H9 (cell line): Measurements from ENCODE around the gene ADRB1. TPM values are rescaled to one million over a fixed set of nuclear protein-coding genes. Genes with fewer than 3 reads are reported as not detected.

ENCODE experiments used
- DNase-seq: peaks from one replicate; pipeline ENCODE4 v3.0.0-alpha.2; 2017
- H2AFZ ChIP-seq: one replicate; pipeline ENCODE4 v1.6.1; 2013; ENCODE audit warnings: mild to moderate bottlenecking, low read length, control low read depth, moderate library complexity
- H2AK5ac ChIP-seq: 2 replicates; pipeline ENCODE4 v1.6.1; 2013; ENCODE audit warnings: low read length, control low read depth, mixed read lengths; ENCODE audit not compliant: insufficient read length
- H2BK120ac ChIP-seq: one replicate; pipeline ENCODE4 v1.6.1; 2013; ENCODE audit warnings: low read depth, mild to moderate bottlenecking, low read length, control low read depth, inconsistent platforms; ENCODE audit not compliant: poor library complexity, severe bottlenecking
- H2BK12ac ChIP-seq: 2 replicates; pipeline ENCODE4 v1.6.1; 2013; ENCODE audit warnings: low read length, control low read depth, mixed read lengths, low read depth; ENCODE audit not compliant: insufficient read length
- H2BK15ac ChIP-seq: 2 replicates; pipeline ENCODE4 v1.6.1; 2013; ENCODE audit warnings: low read depth, low read length, control low read depth
- H2BK20ac ChIP-seq: one replicate; pipeline ENCODE4 v1.6.1; 2013; ENCODE audit warnings: low read depth, mild to moderate bottlenecking, low read length, control low read depth, inconsistent platforms; ENCODE audit not compliant: poor library complexity, severe bottlenecking
- H2BK5ac ChIP-seq: 2 replicates; pipeline ENCODE4 v1.6.1; 2013; ENCODE audit warnings: low read length, control low read depth, mixed read lengths; ENCODE audit not compliant: insufficient read length
- H3K14ac ChIP-seq: 2 replicates; pipeline ENCODE4 v1.6.1; 2013; ENCODE audit warnings: low read length, control low read depth; ENCODE audit not compliant: insufficient read depth
- H3K18ac ChIP-seq: 2 replicates; pipeline ENCODE4 v1.6.1; 2013; ENCODE audit warnings: low read depth, mild to moderate bottlenecking, mixed read lengths, low read length, control low read depth; ENCODE audit not compliant: insufficient read length
- H3K23ac ChIP-seq: 2 replicates; pipeline ENCODE4 v1.6.1; 2013; ENCODE audit warnings: low read length, control low read depth, mixed read lengths, low read depth; ENCODE audit not compliant: insufficient read length
- H3K23me2 ChIP-seq: 2 replicates; pipeline ENCODE4 v1.6.1; 2013; ENCODE audit warnings: low read depth, mild to moderate bottlenecking, mixed read lengths, low read length, control low read depth; ENCODE audit not compliant: insufficient read length, poor library complexity, severe bottlenecking
- H3K27ac ChIP-seq: 2 replicates; pipeline ENCODE4 v1.5.1; 2013; ENCODE audit warnings: low read length, control low read depth, mixed read lengths, low read depth; ENCODE audit not compliant: insufficient read length
- H3K27me3 ChIP-seq: 2 replicates; pipeline ENCODE4 v1.6.1; 2013; ENCODE audit warnings: low read length, control low read depth, inconsistent platforms; ENCODE audit not compliant: insufficient read depth
- H3K4ac ChIP-seq: 2 replicates; pipeline ENCODE4 v1.6.1; 2013; ENCODE audit warnings: low read depth, mild to moderate bottlenecking, control low read depth, inconsistent platforms, low read length, moderate library complexity
- H3K4me1 ChIP-seq: 2 replicates; pipeline ENCODE4 v1.6.1; 2013; ENCODE audit warnings: low read length, control low read depth, inconsistent platforms; ENCODE audit not compliant: insufficient read depth
- H3K4me2 ChIP-seq: 2 replicates; pipeline ENCODE4 v1.6.1; 2013; ENCODE audit warnings: low read length, control low read depth, mixed read lengths; ENCODE audit not compliant: insufficient read length, insufficient read depth
- H3K56ac ChIP-seq: 2 replicates; pipeline ENCODE4 v1.6.1; 2013; ENCODE audit warnings: low read depth, mild to moderate bottlenecking, mixed read lengths, low read length, control low read depth; ENCODE audit not compliant: insufficient read length
- H3K79me1 ChIP-seq: 2 replicates; pipeline ENCODE4 v1.6.1; 2013; ENCODE audit warnings: low read depth, mild to moderate bottlenecking, moderate library complexity, low read length, control low read depth, inconsistent platforms; ENCODE audit not compliant: insufficient read depth, poor library complexity, severe bottlenecking
- H3K79me2 ChIP-seq: 2 replicates; pipeline ENCODE4 v1.6.1; 2013; ENCODE audit warnings: low read length, control low read depth, inconsistent platforms; ENCODE audit not compliant: insufficient read depth
- H3K9ac ChIP-seq: 2 replicates; pipeline ENCODE4 v1.6.1; 2013; ENCODE audit warnings: low read length, control low read depth, mixed read lengths; ENCODE audit not compliant: insufficient read length; ENCODE audit errors: extremely low read depth
- H3K9me3 ChIP-seq: one replicate; pipeline ENCODE4 v1.6.1; 2013; ENCODE audit warnings: low read depth, low read length, inconsistent platforms; ENCODE audit not compliant: control insufficient read depth
- H3T11ph ChIP-seq: one replicate; pipeline ENCODE4 v1.6.1; 2013; ENCODE audit warnings: mild to moderate bottlenecking, low read length, control low read depth, inconsistent platforms
- H4K20me1 ChIP-seq: one replicate; pipeline ENCODE4 v1.6.1; 2013; ENCODE audit not compliant: control insufficient read depth, insufficient read length, insufficient read depth
- H4K5ac ChIP-seq: 2 replicates; pipeline ENCODE4 v1.6.1; 2013; ENCODE audit warnings: low read depth, mild to moderate bottlenecking, mixed read lengths, low read length, control low read depth; ENCODE audit not compliant: insufficient read length
- H4K8ac ChIP-seq: replicated peaks from 2 replicates; pipeline ENCODE4 v1.6.1; 2013; ENCODE audit warnings: low read length, control low read depth, mixed read lengths, low read depth; ENCODE audit not compliant: insufficient read length
- H4K91ac ChIP-seq: 2 replicates; pipeline ENCODE4 v1.6.1; 2013; ENCODE audit warnings: low read depth, mild to moderate bottlenecking, moderate library complexity, mixed read lengths, low read length, control low read depth; ENCODE audit not compliant: insufficient read length
- H3K27ac Mint-ChIP-seq, 3 experiments: 2 replicates in 2 of 3; 3 replicates in 1 of 3; pipeline ENCODE4 v1.8.0; 2020 to 2021; ENCODE audit warnings: mixed read lengths in 3 of 3, mild to moderate bottlenecking in 1 of 3, moderate library complexity in 1 of 3
- H3K27me3 Mint-ChIP-seq: 2 replicates; pipeline ENCODE4 v1.8.0; 2021; ENCODE audit warnings: low read depth, mild to moderate bottlenecking, moderate library complexity, mixed read lengths
- H3K36me3 Mint-ChIP-seq, 3 experiments: 2 replicates in 2 of 3; 3 replicates in 1 of 3; pipeline ENCODE4 v1.8.0; 2020 to 2021; ENCODE audit warnings: low read depth in 3 of 3, mixed read lengths in 3 of 3; ENCODE audit not compliant: insufficient read depth in 1 of 3
- H3K4me1 Mint-ChIP-seq, 2 experiments: 2 replicates each; pipeline ENCODE4 v1.8.0; 2020; ENCODE audit warnings: mixed read lengths in 2 of 2
- H3K4me3 Mint-ChIP-seq, 2 experiments: 2 replicates in 1 of 2; 3 replicates in 1 of 2; pipeline ENCODE4 v1.8.0; 2020 to 2021; ENCODE audit warnings: mild to moderate bottlenecking in 2 of 2, mixed read lengths in 2 of 2, moderate library complexity in 1 of 2
- H3K9me3 Mint-ChIP-seq, 2 experiments: 2 replicates in 1 of 2; 3 replicates in 1 of 2; pipeline ENCODE4 v1.8.0; 2020; ENCODE audit warnings: mild to moderate bottlenecking in 2 of 2, mixed read lengths in 2 of 2, moderate library complexity in 1 of 2
- WGBS: extraction: QIAGEN DNeasy Blood & Tissue Kit; methylation state at CpG from one replicate; pipeline ENCODE4 v1.1.7; 2013; ENCODE audit warnings: missing lambda C conversion rate, low lambda C conversion rate, mixed read lengths; ENCODE audit not compliant: insufficient read length; ENCODE audit errors: extremely low coverage; 5-methylcytosine and 5-hydroxymethylcytosine counted together
- total RNA-seq: library from RNA; stranded (reverse); gene quantifications from 2 replicates; pipeline ENCODE4 v1.2.1, GENCODE V29; 2021
- TF ChIP-seq, protein P1 (sequence below): fragments of 200-600 bp; sonication (generic); conservative IDR thresholded peaks from 3 replicates; pipeline ENCODE4 v1.8.0; 2021; ENCODE audit warnings: antibody characterized with exemption, mild to moderate bottlenecking

Gene ADRB1
- total RNA-seq, 1 experiment from 2014 or later: 0.13 TPM

GRCh38 chr10:114078346-114078745 lies 34.7 kb downstream of the ADRB1 start:
- Histone ChIP-seq H4K8ac (no peak overlapping the region), H3K4ac (no peak overlapping the region), H2AK5ac (no peak overlapping the region), H3K18ac (no peak overlapping the region), H2BK12ac (no peak overlapping the region), H3K27ac (no peak overlapping the region), H2BK20ac (no peak overlapping the region), H4K5ac (no peak overlapping the region), H3K79me1 (no peaks in the 10 kb centered on the region), H3K9me3 (no peaks in the 10 kb centered on the region), H2BK15ac (no peak overlapping the region), H3K56ac (no peak overlapping the region), H3T11ph (no peak overlapping the region), H3K27me3 (no peaks in the 10 kb centered on the region), H3K23ac (no peak overlapping the region), H4K91ac (no peak overlapping the region), H3K4me2 (no peak overlapping the region), H4K20me1 (no peaks in the 10 kb centered on the region), H3K79me2 (no peaks in the 10 kb centered on the region), H3K9ac (no peak overlapping the region), H2AFZ (no peak overlapping the region), H2BK120ac (no peak overlapping the region), H3K4me1 (no peaks in the 10 kb centered on the region), H3K14ac (no peak overlapping the region), H2BK5ac (no peak overlapping the region), H3K23me2 (no peaks in the 10 kb centered on the region)
- H3K9me3 Mint-ChIP-seq: no peaks in the 10 kb centered on the region; a peak in 2 of 5 replicates
- H3K4me3 Mint-ChIP-seq: no peak overlapping the region
- 0 out of 7 replicates have a peak overlapping the region, but pooled peaks of 1 of the 3 experiments have one; percentile 41 for H3K27ac Mint-ChIP-seq
- H3K27me3 Mint-ChIP-seq: peaks cover 9% of the 10 kb centered on the region
- H3K36me3 Mint-ChIP-seq: no peaks in the 10 kb centered on the region; a peak in 1 of 7 replicates
- peaks cover 0 to 6% of the 10 kb centered on the region in 2 experiments; a peak in 2 of 4 replicates for H3K4me1 Mint-ChIP-seq
- TF ChIP-seq, protein P1, sequence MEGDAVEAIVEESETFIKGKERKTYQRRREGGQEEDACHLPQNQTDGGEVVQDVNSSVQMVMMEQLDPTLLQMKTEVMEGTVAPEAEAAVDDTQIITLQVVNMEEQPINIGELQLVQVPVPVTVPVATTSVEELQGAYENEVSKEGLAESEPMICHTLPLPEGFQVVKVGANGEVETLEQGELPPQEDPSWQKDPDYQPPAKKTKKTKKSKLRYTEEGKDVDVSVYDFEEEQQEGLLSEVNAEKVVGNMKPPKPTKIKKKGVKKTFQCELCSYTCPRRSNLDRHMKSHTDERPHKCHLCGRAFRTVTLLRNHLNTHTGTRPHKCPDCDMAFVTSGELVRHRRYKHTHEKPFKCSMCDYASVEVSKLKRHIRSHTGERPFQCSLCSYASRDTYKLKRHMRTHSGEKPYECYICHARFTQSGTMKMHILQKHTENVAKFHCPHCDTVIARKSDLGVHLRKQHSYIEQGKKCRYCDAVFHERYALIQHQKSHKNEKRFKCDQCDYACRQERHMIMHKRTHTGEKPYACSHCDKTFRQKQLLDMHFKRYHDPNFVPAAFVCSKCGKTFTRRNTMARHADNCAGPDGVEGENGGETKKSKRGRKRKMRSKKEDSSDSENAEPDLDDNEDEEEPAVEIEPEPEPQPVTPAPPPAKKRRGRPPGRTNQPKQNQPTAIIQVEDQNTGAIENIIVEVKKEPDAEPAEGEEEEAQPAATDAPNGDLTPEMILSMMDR: no peak
- WGBS: no CpG with 5 or more reads among the region's 6 CpGs
- no peak for DNase-seq
